GM21723 (cell line): Measurements from ENCODE around the gene SFXN1.
"Not testable (repeated sequence)": the region's sequence is repeated elsewhere in the genome, so short reads cannot be mapped to it uniquely, and the experiment has no call there.

ENCODE experiments used
- ATAC-seq: cut with Tn5 transposase; IDR thresholded peaks from one replicate; pipeline ENCODE4 v1.9.1; 2021; ENCODE audit warnings: mild to moderate bottlenecking, moderate library complexity; ENCODE audit not compliant: unreplicated experiment

Gene SFXN1

GRCh38 chr5:175493726-175494125, 15.4 kb downstream of the SFXN1 start:
- ATAC-seq: no peak

GRCh38 chr5:175494264-175495183, 16.2 kb downstream of the SFXN1 start:
- no peak for ATAC-seq

GRCh38 chr5:175501759-175502158, 23.4 kb downstream of the SFXN1 start:
- ATAC-seq: no peak

GRCh38 chr5:175507671-175508070, 29.3 kb downstream of the SFXN1 start:
- ATAC-seq: not testable (repeated sequence)

- no peak for ATAC-seq
These were observed 30.5 kb downstream of the SFXN1 start for GRCh38 chr5:175508896-175509295.

- no peak for ATAC-seq
These were observed 34.9 kb downstream of the SFXN1 start for GRCh38 chr5:175513297-175513696.

- ATAC-seq: no peak
These were observed 35.4 kb downstream of the SFXN1 start for GRCh38 chr5:175513726-175514125.

- ATAC-seq: no peak
These were observed 38.8 kb downstream of the SFXN1 start for GRCh38 chr5:175516933-175517823.

- no peak for ATAC-seq
These were observed 39.6 kb downstream of the SFXN1 start for GRCh38 chr5:175517824-175518450.

- ATAC-seq: no peak
These were observed 40.6 kb downstream of the SFXN1 start for GRCh38 chr5:175519006-175519405.

- no peak for ATAC-seq
These were observed 42.0 kb downstream of the SFXN1 start for GRCh38 chr5:175520321-175520720.

- no peak for ATAC-seq
These were observed 42.5 kb downstream of the SFXN1 start for GRCh38 chr5:175520873-175521272.

- ATAC-seq: no peak
These were observed 43.0 kb downstream of the SFXN1 start for GRCh38 chr5:175521313-175521833.

- ATAC-seq: no peak
These were observed 44.9 kb downstream of the SFXN1 start for GRCh38 chr5:175523292-175523691.

- ATAC-seq: no peak
These were observed 45.9 kb downstream of the SFXN1 start for GRCh38 chr5:175524211-175524610.

GRCh38 chr5:175526691-175527090, 48.3 kb downstream of the SFXN1 start:
- ATAC-seq: no peak

GRCh38 chr5:175531361-175531760, 53.0 kb downstream of the SFXN1 start:
- ATAC-seq: no peak

GRCh38 chr5:175534070-175534932, 55.9 kb downstream of the SFXN1 start:
- peak; percentile 97 for ATAC-seq

GRCh38 chr5:175535331-175535730, 57.0 kb downstream of the SFXN1 start:
- ATAC-seq: not testable (repeated sequence)

- ATAC-seq: no peak
These were observed 57.4 kb downstream of the SFXN1 start for GRCh38 chr5:175535796-175536195.
